Stimulated activated CD8-positive, alpha-beta memory T cell treated with anti-CD3 and anti-CD28 coated beads, Interleukin-7, amount 100 ng/mL, for 4 hours (primary cell): Measurements from ENCODE around the gene MRM3.
"Not testable (repeated sequence)": the region's sequence is repeated elsewhere in the genome, so short reads cannot be mapped to it uniquely, and the experiment has no call there.

Experiments used
- DNase-seq, 2 donors: peaks; one replicate each; pipeline ENCODE4 v3.0.0-alpha.2; 2020; ENCODE audit warnings: low read depth in 2 of 2

The MRM3 gene, protein sequence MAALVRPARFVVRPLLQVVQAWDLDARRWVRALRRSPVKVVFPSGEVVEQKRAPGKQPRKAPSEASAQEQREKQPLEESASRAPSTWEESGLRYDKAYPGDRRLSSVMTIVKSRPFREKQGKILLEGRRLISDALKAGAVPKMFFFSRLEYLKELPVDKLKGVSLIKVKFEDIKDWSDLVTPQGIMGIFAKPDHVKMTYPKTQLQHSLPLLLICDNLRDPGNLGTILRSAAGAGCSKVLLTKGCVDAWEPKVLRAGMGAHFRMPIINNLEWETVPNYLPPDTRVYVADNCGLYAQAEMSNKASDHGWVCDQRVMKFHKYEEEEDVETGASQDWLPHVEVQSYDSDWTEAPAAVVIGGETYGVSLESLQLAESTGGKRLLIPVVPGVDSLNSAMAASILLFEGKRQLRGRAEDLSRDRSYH

DNA sequence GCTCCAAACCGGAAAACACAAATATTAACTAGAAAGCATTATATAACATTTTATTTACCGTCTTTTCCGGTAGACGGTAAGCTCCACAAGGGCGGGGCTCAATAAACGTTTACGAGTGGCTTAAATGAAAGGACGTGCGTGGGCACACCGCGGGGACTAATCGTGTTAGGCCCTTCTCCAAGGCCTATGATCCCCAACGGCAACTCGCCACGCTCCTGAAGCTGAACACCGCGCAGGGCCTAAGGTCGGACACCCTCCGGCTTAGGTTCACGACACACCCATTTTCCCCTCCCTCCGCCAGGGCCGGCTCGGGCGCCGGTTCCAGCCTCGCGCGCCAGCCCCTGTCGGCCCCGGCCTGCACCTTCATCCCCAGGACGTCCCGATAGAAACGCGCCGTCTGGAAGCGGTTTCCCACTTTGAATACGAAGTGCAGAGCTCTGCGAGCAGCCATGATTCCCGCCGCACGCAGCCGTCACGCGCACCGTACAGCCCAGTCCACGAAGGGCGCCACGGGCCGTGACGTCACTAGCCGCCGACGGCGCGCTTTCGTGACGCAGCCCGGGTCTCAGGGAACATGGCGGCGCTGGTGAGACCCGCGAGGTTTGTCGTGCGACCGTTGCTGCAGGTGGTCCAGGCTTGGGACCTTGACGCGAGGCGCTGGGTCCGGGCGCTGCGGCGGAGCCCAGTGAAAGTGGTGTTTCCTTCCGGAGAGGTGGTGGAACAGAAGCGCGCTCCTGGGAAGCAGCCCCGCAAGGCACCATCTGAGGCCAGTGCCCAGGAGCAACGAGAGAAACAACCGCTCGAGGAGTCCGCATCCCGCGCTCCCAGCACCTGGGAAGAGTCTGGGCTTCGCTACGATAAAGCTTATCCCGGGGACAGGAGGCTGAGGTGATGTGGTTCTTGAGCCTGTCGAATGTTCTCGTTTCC is at the start of gene MRM3, which contains the start of gene GLOD4:
Gene MRM3, plus strand, starts transcription at position 549 of the 927 bp plus-strand sequence. Its CDS starts 26 bp downstream, at position 575.
Gene GLOD4, minus strand, starts transcription at position 476 of the 927 bp plus-strand sequence. Its CDS starts 25 bp downstream, at position 451.
- peak; percentile 85 to 92 for DNase-seq

DNA sequence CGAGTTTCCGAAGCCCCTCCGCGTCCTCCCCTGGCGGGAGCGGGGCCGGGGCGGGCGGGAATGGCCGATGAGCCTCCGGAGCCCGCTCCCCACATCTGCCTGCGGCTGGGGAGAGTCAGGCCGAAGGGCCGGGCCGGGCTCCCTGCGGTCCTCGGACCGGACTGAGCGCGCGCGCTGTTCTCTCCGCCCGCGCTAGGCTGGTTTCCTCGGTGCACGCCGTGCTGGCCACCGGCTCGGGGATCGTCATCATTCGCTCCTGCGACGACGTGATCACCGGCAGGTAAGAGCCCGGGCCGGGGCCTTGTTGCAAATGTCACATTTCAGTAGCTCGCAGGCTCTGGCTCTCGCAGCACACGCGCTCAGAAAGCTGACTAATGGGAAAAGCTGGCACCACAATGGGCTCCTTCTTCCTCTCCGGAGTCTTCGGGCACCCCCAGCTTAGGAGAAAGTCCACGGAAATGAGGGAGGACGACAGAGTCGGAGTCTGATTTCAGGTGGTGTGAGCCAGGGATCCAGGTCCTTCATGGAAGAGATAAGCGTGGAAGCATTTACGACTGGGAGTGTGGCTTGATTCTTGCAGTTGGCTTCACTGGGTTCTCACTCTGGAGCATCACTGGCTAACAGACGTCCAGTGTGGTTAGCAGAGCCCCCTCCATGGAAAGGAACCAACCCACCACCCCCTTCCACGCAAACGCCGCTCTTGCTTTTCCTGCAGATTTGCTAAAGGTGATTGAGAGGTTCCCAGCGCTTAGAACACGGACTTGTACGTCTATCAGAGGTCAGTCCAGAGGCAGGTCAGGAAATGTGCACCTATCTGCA is 49.0 kb upstream of the MRM3 start:
- peak in 1 of 2 donors; percentile 31 for DNase-seq

DNA sequence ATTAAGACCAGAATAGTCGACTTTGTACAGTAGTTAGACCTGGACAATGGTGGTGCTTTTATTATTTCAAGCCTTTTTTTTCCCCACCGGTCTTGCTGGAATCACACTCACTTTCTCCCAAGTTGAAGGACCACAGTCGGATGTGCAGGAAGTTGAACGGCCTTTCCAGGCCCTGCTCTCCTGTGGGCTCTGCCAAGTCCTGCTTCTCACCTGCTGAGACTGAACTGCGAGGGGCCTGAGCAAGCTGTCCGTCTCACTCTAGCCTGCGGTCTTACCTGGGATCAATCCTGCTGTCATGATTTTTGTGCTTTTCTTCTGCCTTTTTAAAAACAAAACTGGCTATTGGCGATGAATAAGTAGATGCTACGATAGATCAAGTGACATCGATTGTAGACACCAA is 48.4 kb upstream of the MRM3 start:
- DNase-seq: no peak

DNA sequence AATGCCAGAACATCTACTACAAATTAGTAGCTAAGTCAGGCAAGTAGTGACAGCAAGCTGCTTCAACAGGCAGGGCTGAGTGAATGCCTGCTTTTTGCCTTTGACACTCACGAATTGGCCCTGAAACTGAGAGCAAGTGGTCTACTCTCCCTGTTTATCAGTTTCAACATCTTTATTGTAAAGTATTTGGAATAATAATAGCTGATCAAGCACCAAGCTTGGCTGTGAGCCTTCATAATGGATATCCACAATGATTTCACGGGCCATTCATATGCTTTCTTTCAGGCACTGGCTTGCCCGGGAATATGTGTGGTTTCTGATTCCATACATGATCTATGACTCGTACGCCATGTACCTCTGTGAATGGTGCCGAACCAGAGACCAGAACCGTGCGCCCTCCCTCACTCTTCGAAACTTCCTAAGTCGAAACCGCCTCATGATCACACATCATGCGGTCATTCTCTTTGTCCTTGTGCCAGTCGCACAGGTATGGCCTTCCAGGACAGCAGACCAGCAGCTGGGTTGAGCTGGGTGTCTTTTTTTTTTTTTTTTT is 44.5 kb upstream of the MRM3 start:
- no peak for DNase-seq

DNA sequence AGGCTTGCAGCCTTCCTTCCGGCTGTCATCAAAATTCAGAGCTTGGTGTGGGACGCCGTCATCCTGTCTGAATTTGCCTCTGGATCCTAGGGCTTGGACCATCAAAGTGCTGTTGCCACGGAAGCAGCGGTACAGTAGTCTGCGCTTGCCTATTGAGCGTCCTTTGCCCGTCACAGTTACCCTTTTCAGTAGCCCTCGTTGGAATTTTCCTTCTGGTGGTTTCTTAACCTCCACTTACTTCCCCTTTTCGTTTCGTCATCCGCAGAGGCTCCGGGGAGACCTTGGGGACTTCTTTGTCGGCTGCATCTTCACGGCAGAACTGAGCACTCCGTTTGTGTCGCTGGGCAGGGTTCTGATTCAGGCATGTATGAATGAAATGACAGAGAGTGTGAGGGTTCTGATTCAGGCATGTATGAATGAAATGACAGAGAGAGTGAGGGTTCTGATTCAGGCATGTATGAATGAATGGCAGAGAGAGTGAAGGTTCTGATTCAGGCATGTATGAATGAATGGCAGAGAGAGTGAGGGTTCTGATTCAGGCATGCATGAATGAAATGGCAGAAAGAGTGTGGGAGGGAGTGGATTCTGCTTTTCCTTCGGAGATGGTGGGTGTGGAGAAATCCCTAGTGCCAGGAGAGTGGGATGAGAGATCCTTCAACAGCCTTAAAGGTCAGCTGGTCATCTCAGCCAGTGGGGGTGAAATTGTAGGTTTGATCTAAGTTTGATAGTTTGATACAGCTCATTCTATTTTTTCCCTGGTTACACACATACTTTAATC is 41.7 kb upstream of the MRM3 start:
- no peak for DNase-seq

DNA sequence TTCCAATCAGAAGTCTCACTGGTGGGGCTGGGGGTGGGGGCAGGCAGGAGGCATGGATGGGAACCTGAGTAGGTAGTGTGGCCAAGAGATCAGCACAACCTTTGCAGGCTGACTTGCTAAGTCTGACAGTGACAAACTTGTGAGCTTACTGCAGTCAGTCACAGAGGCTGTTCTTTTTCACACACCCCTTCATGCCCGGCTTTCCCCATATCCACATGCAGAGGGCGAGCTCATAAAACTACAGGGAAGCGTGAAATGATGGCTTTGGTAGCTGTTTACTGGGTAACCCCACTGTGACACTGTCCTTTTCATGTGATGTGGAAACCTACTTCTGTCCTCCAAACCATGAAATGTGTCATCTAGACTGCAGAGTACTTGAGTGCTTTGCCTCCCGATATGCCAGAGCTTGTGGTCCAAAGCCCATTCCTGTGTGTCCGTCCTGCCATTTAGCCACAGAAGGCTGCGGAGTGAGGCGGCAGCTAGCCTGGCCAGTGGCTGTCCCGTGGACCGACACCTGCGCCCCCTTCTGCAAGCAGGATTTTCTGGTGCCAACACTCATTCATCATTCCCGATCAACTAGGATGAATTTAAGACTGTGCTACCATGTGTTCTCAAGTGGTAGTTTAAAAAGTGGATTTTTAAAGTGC is 39.9 kb upstream of the MRM3 start:
- no peak for DNase-seq

DNA sequence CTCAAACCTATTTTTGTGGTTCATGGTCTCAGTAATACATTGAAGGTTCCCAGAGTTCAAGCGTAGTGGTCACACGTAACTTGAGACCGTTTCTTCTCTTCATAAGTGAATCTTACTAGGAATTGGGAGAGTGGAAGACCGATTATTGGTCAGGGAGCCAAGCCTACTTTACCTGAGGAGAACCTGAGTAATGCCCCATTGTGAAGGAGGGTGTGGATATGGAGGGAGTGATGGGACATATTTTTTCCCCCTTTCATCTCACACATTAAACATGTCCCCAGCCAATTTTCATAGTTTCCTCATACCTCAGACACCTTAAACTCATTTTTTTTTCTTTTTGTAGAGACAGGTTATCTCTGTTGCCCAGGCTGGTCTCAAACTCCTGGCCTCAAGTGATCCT is 39.0 kb upstream of the MRM3 start:
- no peak for DNase-seq

DNA sequence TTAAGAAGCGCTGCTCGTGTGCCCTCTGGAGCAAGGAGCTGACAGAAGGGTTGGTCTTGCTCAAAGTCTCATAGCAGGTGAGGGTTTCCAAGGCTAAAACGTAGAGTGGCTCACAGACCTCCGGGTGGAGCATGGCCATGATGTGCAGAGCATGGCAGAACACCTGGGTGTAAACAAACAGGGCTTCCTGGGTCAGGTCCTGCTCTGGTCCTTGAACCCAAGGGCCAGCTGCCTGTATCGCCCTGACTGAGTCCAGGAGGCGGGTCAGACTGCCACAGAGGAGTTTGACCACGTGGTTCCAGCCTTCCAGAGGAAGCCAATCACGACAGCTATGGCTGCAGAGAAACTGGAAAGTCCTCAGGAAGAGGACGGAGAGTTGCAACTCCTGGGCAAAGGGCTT is 37.2 kb upstream of the MRM3 start:
- no peak for DNase-seq

DNA sequence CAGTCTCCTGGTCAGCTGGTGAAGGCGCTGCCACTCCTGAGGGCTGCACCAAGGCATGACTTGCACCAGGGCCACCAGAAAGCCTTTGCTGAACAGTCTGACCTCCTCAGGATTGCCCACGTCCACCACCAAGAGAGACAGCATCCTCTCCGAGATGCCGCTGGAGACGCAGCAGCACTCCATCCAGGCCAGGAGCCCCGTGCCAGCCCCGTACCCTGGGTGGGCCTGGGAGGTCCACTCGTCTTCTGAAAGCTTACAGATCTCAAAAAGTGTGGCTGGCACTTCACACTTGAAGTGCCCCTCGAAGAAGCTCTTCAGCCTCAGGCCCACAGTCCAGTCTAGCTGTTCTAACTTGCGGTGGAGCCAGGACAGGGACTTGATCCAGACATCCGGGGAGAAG is 36.7 kb upstream of the MRM3 start:
- DNase-seq: no peak

DNA sequence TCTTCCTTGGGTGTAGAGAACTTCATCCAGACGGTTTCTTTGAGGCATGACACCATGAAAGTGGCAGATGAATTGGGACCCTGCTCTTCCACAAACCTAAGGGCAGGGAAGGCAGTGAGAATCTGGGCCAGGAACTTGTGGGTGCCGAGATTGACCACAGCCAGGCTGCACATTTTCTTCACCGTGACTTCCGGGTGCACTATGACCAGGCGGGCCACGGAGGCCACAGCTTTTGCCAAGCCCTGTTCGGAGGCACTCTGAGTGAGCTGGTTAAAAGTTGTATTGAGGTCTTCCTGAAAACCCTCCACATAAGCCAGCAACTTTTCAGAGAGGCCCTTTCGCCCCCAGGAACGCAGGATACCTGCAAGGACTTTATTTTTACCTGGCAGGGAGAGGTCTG is 36.0 kb upstream of the MRM3 start:
- DNase-seq: no peak

DNA sequence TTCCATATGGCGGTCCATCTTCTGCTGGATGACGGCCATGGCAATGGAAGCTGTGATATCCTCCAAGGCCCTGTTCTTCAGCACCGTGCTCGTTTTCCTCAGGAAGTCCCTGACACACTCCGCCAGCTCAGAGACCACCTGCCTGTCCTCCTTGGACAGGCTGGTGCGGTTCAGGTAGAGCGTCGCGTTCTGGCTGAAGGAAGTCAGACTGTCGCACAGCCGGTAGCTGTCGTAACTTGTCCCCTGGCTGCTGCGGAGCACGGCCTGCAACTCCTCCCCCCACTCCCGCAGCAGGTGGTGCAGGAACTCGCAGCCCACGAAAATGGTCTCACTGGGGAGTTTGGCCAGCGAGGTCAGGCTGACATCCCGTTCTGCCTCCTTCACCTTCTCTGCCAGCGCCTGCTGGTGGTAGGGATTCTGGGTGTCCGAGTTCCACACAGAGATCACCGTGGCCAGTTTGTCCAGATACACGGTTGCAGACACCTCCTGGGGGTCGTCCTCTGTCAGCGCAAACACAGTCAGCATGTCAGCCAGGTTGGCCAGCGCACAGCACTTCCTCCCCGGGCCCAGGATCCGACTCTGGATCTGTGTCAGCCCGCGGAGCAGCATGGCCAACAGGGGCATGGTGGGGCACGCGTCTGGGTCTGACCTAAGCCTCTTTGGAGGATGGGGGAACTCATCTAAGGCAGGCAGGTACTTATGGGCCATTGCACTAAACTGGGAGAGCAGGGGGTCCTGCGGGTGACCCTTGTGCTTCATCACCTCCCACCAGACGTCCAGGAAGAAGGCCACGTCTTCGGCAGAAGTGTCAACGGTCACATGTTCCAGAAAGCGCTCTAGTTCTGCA is 35.1 kb upstream of the MRM3 start:
- no peak for DNase-seq

DNA sequence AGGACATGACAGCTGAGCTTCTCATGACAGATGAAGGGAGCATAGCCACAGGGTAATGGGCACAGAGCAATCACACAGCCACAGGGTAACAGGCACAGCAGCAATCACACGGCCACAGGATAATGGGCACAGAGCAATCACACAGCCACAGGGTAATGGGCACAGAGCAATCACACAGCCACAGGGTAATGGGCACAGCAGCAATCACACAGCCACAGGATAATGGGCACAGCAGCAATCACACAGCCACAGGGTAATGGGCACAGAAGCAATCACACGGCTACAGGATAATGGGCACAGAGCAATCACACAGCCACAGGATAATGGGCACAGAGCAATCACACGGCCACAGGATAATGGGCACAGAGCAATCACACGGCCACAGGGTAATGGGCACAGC is 33.5 kb upstream of the MRM3 start:
- not testable (repeated sequence) for DNase-seq

DNA sequence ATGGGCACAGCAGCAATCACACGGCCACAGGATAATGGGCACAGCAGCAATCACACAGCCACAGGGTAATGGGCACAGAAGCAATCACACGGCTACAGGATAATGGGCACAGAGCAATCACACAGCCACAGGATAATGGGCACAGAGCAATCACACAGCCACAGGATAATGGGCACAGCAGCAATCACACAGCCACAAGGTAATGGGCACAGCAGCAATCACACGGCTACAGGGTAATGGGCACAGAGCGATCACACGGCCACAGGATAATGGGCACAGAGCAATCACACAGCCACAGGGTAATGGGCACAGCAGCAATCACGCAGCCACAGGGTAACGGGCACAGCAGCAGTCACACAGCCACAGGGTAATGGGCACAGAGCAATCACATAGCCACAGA is 32.8 kb upstream of the MRM3 start:
- not testable (repeated sequence) for DNase-seq

DNA sequence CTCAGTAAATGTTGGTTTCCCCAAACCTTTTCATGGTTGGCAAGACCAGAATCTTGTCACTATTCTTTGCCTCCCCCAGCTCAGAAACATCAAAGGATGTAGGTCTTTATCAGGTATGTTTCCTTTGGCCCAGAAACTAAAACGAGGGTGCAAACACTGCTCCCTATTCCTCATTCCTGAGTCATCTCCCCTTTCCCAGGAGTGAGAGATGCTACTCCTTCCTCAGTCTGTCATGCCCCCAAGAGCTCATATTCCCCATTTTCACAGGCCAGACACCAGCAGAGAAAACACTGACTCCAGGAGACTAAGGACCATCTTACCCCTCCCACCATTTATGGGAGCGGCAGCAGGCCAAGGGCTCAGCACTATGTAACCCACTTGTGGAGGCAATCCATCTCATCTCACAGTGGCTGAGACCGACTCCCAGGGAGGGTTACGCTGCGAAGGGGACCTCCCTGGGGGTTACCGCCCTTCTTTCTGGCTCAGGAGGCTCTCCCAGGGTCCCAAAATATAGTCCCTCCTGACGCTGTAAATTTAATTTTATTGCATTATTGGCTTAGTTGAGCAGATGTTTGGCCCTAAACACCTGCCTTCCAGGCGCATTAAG is 31.6 kb upstream of the MRM3 start:
- no peak for DNase-seq

DNA sequence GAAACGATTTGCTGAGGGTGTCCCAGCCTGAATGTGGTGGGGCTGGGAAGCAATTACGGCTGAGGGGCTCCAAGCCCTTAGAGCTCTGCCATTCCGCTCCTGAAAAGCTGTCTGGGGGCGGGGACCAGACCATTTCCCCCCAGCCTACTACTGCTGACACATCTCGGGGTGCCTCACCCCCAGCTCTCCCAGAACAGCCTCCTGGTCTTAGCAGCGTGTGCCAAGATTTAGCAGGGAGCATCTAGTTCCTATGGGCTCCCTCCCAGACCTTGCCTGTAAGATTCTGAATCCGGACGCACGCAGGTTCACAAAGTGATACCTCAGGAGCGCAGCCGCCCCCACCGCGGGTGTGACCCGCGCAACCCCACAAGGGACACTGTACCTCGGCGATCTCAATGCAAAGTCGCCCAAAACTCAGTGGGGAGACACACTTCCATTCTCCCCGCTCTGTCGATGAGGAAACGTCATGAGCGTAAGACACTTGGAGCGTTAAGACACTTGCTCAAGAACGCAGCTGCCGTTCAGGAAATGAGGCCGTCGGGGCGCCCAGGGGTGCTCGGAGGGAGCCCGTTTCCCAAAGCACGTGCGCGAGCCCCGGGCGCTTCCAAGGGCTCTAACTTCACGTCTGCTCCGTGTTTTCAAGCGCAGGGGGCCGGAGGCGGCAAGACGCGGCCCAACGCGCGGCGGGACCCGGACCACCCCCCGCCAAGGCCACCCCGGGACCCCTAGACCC is 30.7 kb upstream of the MRM3 start:
- peak; percentile 24 to 40 for DNase-seq

DNA sequence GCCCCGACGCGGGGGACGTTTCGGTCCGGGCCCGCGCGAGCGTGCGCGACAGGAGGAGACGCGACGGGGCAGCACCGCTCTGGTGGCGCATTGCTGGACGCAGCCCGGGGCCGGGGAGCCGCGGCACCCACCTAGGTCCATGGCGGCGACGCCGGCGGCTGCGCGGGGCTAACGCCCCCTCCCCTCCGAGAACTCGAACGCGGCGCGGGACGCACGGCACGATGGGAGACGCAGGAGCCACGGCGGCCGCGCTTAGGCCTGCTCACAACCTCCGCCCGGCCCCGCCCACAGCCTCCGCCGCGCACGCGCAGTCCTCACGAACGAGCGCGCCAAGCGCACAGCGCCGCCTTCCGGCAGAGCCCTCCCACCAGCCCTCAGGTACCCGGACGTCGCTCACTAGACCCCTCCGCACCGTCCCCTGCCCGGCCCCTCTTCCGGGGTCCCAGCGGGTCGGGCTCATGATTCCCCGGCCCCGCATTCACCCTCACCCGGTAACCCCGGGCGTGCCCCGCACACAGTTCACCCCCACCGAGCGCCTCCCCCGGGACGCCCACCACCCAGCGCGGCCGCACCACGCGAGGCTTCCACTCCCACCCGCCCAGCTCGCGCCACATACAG is 30.0 kb upstream of the MRM3 start, which contains the start of gene GEMIN4:
Gene GEMIN4, minus strand, starts transcription at position 263 of the 618 bp plus-strand sequence. Its CDS starts 122 bp downstream, at position 141.
- DNase-seq: peak; percentile 91 to 94

DNA sequence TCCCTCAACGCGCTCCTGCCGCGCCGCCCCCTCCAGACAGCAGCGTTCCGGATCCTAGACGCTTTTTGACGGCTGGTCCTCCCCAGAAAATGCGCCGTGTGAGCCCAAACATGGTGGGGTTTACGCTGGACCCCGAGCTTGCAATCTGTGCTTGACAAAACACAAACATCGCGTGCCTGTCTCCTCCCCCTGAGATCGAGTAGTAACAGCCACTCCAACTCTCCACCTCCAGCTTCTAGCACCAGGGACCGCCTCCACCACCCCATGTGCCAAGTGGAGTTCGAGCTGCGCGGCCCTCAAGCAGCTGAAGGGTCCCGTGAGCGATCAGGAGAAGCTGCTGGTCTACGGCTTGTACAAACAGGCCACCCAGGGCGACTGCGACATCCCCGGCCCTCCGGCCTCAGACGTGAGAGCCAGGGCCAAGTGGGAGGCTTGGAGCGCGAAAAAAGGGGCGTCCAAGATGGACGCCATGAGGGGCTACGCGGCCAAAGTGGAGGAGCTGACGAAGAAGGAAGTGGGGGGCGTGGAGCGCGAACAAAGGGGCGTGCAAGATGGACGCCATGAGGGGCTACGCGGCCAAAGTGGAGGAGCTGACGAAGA is 29.4 kb upstream of the MRM3 start:
- DNase-seq: no peak
